HepG2 (cell line): ENCODE results near the gene GNL1. TPM values are rescaled to one million over a fixed set of nuclear protein-coding genes. Genes with fewer than 3 reads are reported as not detected.

Source experiments
- EEA1 ChIP-seq: sonication (generic); formaldehyde crosslinking; IDR thresholded peaks from 2 replicates; pipeline ENCODE4 v1.5.1; 2020; ENCODE audit warnings: mild to moderate bottlenecking, missing genetic modification reagents, borderline replicate concordance
- ETV5 ChIP-seq: IDR thresholded peaks from 2 replicates; pipeline ENCODE4 v1.6.1; 2018; ENCODE audit warnings: missing biosample characterization, missing genetic modification reagents, inconsistent platforms, borderline replicate concordance
- GATA4 ChIP-seq: sonication (generic); IDR thresholded peaks from 2 replicates; pipeline ENCODE4 v1.6.1; 2016; ENCODE audit warnings: antibody characterized with exemption, low read depth, borderline replicate concordance
- GTF2F1 ChIP-seq: fragments of 150-350 bp; IDR thresholded peaks from 2 replicates; pipeline ENCODE4 v1.6.1; 2014; ENCODE audit warnings: low read length
- PTBP1 ChIP-seq: fragments of 200-400 bp; formaldehyde crosslinking; IDR thresholded peaks from 2 replicates; pipeline ENCODE4 v1.6.1; 2018; ENCODE audit warnings: low read length, low read depth; ENCODE audit not compliant: poor library complexity, severe bottlenecking
- SIX4 ChIP-seq: sonication (generic); formaldehyde crosslinking; IDR thresholded peaks from 2 replicates; pipeline ENCODE4 v1.4.0; 2020; ENCODE audit warnings: missing genetic modification reagents
- SNAPC2 ChIP-seq: sonication (generic); formaldehyde crosslinking; IDR thresholded peaks from 2 replicates; pipeline ENCODE4 v1.8.1; 2022; ENCODE audit warnings: mild to moderate bottlenecking, missing genetic modification reagents
- ZFP36 ChIP-seq: fragments of 150-350 bp; IDR thresholded peaks from 2 replicates; pipeline ENCODE4 v1.6.1; 2018; ENCODE audit warnings: borderline replicate concordance, low read length, low read depth; ENCODE audit not compliant: partially characterized antibody
- ZNF296 ChIP-seq: sonication (generic); formaldehyde crosslinking; conservative IDR thresholded peaks from 2 replicates; pipeline ENCODE4 v1.5.0; 2020; ENCODE audit warnings: mild to moderate bottlenecking, missing genetic modification reagents
- ZNF383 ChIP-seq: sonication (generic); formaldehyde crosslinking; IDR thresholded peaks from 2 replicates; pipeline ENCODE4 v1.4.0; 2020; ENCODE audit warnings: missing genetic modification reagents, mild to moderate bottlenecking, borderline replicate concordance
- ZNF407 ChIP-seq: sonication (generic); formaldehyde crosslinking; IDR thresholded peaks from one replicate; pipeline ENCODE4 v1.5.1; 2020; ENCODE audit warnings: mild to moderate bottlenecking, missing genetic modification reagents; ENCODE audit errors: not compliant biosample characterization
- ZNF605 ChIP-seq: sonication (generic); formaldehyde crosslinking; IDR thresholded peaks from 2 replicates; pipeline ENCODE4 v1.8.0; 2022; ENCODE audit warnings: mild to moderate bottlenecking, missing genetic modification reagents
- ZNF792 ChIP-seq: IDR thresholded peaks from 2 replicates; pipeline ENCODE4 v1.6.1; 2016
- ZNF83 ChIP-seq: sonication (generic); formaldehyde crosslinking; IDR thresholded peaks from 2 replicates; pipeline ENCODE4 v1.4.0; 2020; ENCODE audit warnings: missing genetic modification reagents, mild to moderate bottlenecking, borderline replicate concordance
- ZSCAN5A ChIP-seq: sonication (generic); formaldehyde crosslinking; IDR thresholded peaks from 2 replicates; pipeline ENCODE4 v1.8.0; 2022; ENCODE audit warnings: mild to moderate bottlenecking, missing genetic modification reagents, borderline replicate concordance
- polyA plus RNA-seq, 8 experiments: library from polyadenylated mRNA; depleted of rRNA in 3 of 8; stranded (reverse) in 7 of 8; unstranded in 1 of 8; fragments of >200 nt; fragmentation: Illumina TruSeq in 4 of 8; extraction: Trizol in 4 of 8; gene quantifications; 2 replicates each; pipeline versions ENCODE4 v1.2.1 to v1.2.3, GENCODE V29; 2011 to 2016; ENCODE audit warnings: low read depth in 4 of 8, missing spikeins in 1 of 8, mixed read lengths in 1 of 8; ENCODE audit not compliant: insufficient read depth in 1 of 8
- total RNA-seq, 5 experiments: library from RNA; depleted of rRNA; stranded (reverse); fragments of >200 nt; fragmentation: Illumina TruSeq; extraction: Trizol; gene quantifications; 2 replicates each; pipeline ENCODE4 v1.2.3, GENCODE V29; 2016; ENCODE audit warnings: low read depth in 1 of 5
- TF ChIP-seq, protein P1 (sequence below): IDR thresholded peaks from 2 replicates; pipeline ENCODE4 v1.6.1; 2018; ENCODE audit warnings: missing genetic modification reagents
- TF ChIP-seq, protein P2 (sequence below): IDR thresholded peaks from 2 replicates; pipeline ENCODE4 v1.6.1; 2016; ENCODE audit warnings: low read depth

Gene GNL1
- total and polyA plus RNA-seq, 2 of the 13 experiments (the other 11 are each of a cell fraction or from before 2014, with no cell fraction given), result 35.0 to 55.6 TPM

DNA sequence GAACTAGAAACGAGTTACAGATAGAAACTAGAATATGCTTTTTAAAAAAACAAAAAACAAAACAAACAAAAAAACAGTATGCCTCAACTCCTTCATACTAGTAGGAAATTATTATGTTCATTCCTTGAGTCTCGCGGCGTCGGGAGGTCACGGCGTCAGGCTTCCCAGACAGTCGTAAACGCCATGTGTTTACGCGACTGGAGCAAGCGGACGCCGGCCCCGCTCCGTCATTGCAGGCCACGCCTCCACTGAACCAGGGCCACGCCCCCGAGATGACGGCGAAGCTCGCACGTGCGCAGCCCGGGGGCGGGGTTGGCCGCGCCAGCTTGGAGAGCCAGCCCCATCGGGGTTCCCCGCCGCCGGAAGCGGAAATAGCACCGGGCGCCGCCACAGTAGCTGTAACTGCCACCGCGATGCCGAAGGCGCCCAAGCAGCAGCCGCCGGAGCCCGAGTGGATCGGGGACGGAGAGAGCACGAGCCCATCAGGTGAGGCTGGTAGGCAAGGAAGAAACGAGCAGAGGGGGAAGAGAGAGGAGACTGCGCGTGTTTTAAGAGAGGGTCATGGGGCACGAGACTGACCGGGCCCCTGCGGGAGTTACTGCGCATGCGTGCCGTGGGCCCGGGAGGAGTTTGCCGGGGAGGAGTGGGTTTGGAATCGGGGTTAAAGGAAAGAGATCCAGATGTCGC lies 14.9 kb upstream of the GNL1 start, which contains the start of gene ABCF1 (continued):
- TF ChIP-seq ZNF605 (CRISPR knock-in tag) (peak; percentile 94), PTBP1 (no peak), GATA4 (peak; percentile 39; the same call in 1 of the 2 replicates), ZNF792 (CRISPR knock-in tag) (peak; percentile 94), ZNF296 (CRISPR knock-in tag) (no peak; the same call in 1 of the 2 replicates), ZSCAN5A (no peak), ZNF407 (CRISPR knock-in tag) (peak; percentile 38), ZNF383 (CRISPR knock-in tag) (no peak; the same call in 1 of the 2 replicates), SIX4 (CRISPR knock-in tag) (peak; percentile 66; the same call in 1 of the 2 replicates), EEA1 (peak; percentile 96; the same call in 1 of the 2 replicates), ZNF83 (no peak), SNAPC2 (CRISPR knock-in tag) (0 out of 2 replicates have a peak, but pooled peaks have one; percentile 31), ZFP36 (no peak), GTF2F1 (0 out of 2 replicates have a peak, but pooled peaks have one; percentile 17), ETV5 (CRISPR knock-in tag) (peak; percentile 96)
- TF ChIP-seq, protein P1, sequence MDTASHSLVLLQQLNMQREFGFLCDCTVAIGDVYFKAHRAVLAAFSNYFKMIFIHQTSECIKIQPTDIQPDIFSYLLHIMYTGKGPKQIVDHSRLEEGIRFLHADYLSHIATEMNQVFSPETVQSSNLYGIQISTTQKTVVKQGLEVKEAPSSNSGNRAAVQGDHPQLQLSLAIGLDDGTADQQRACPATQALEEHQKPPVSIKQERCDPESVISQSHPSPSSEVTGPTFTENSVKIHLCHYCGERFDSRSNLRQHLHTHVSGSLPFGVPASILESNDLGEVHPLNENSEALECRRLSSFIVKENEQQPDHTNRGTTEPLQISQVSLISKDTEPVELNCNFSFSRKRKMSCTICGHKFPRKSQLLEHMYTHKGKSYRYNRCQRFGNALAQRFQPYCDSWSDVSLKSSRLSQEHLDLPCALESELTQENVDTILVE (CRISPR knock-in tag), result peak; percentile 94
- TF ChIP-seq, protein P2, sequence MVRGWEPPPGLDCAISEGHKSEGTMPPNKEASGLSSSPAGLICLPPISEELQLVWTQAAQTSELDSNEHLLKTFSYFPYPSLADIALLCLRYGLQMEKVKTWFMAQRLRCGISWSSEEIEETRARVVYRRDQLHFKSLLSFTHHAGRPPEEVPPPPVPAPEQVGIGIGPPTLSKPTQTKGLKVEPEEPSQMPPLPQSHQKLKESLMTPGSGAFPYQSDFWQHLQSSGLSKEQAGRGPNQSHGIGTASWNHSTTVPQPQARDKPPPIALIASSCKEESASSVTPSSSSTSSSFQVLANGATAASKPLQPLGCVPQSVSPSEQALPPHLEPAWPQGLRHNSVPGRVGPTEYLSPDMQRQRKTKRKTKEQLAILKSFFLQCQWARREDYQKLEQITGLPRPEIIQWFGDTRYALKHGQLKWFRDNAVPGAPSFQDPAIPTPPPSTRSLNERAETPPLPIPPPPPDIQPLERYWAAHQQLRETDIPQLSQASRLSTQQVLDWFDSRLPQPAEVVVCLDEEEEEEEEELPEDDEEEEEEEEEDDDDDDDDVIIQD (CRISPR knock-in tag), result peak; percentile 63
